Activated naive CD4-positive, alpha-beta T cell treated with anti-CD3 and anti-CD28 coated beads, Interleukin-2, amount 50 U/mL, for 72 hours (primary cell): ENCODE data around the gene CRB3. TPM values are rescaled to one million over a fixed set of nuclear protein-coding genes. Genes with fewer than 3 reads are reported as not detected.

Experiments
- total RNA-seq, 2 donors: library from RNA; stranded (reverse); gene quantifications; one replicate each; pipeline ENCODE4 v1.2.3, GENCODE V29; 2022

CRB3 gene
- total RNA-seq, 2 donors from 2014 or later: 0.59 to 2.6 TPM

Other genes starting within 250 kb of the CRB3 start
- gene MLLT1, start 184.3 kb upstream of the CRB3 start, total RNA-seq: 10 to 100 TPM; 31.8 to 48.2 TPM
- under 1 TPM in 1 of 2 donors, not detected in 1; 0.52 TPM for gene ACER1, start 130.7 kb upstream of the CRB3 start, total RNA-seq
- 100 to 1,000 TPM; 184 to 190 TPM for gene CLPP, start 102.7 kb upstream of the CRB3 start, total RNA-seq
- gene ALKBH7, start 91.5 kb upstream of the CRB3 start, total RNA-seq: 10 to 100 TPM; 33.9 to 89.4 TPM
- gene PSPN, start 88.3 kb upstream of the CRB3 start, total RNA-seq: 1 to 10 TPM; 2.0 to 3.4 TPM
- gene GTF2F1, start 71.1 kb upstream of the CRB3 start, total RNA-seq: 10 to 100 TPM; 44.6 to 78.4 TPM
- gene KHSRP, start 39.5 kb upstream of the CRB3 start, total RNA-seq: 100 to 1,000 TPM; 240 to 353 TPM
- gene SLC25A41, start 30.5 kb upstream of the CRB3 start, total RNA-seq: under 1 TPM in 1 of 2 donors, not detected in 1; 0.14 TPM
- gene SLC25A23, start 4.5 kb upstream of the CRB3 start, total RNA-seq: 10 to 100 TPM in 1 of 2 donors, under 1 TPM in 1; 0.96 to 36.0 TPM
- 10 to 100 TPM; 70.8 to 84.4 TPM for gene DENND1C, start 17.5 kb downstream of the CRB3 start, total RNA-seq
- gene TUBB4A, start 38.0 kb downstream of the CRB3 start, total RNA-seq: 1 to 10 TPM; 2.6 to 9.4 TPM
- 1 to 10 TPM in 1 of 2 donors, under 1 TPM in 1; 0.43 to 3.4 TPM for gene TNFSF9, start 66.8 kb downstream of the CRB3 start, total RNA-seq
- 1 to 10 TPM; 4.8 to 8.4 TPM for gene CD70, start 126.9 kb downstream of the CRB3 start, total RNA-seq
- 10 to 100 TPM; 24.9 to 25.3 TPM for gene TNFSF14, start 205.9 kb downstream of the CRB3 start, total RNA-seq